K562 (cell line): ENCODE results near the gene NRDE2.

Source experiments
- JUN ChIP-seq, 2 experiments: sonication (generic) in 1 of 2; formaldehyde crosslinking in 1 of 2; IDR thresholded peaks; 2 replicates each; pipeline versions ENCODE4 v1.6.1 to v1.8.0; 2012 to 2022; ENCODE audit warnings: borderline replicate concordance in 2 of 2, mild to moderate bottlenecking in 2 of 2, improper control_type of control experiment in 1 of 2, low read depth in 1 of 2, low read length in 1 of 2, missing genetic modification reagents in 1 of 2
- JUND ChIP-seq, 2 experiments: IDR thresholded peaks; 2 replicates in 1 of 2; 3 replicates in 1 of 2; pipeline ENCODE4 v1.6.1; 2011; ENCODE audit warnings: borderline replicate concordance in 2 of 2, low read depth in 2 of 2, low read length in 2 of 2, improper control_type of control experiment in 1 of 2, missing biosample characterization in 1 of 2, missing genetic modification characterization in 1 of 2, missing genetic modification reagents in 1 of 2
- KAT8 ChIP-seq: fragments of 450-650 bp; IDR thresholded peaks from 2 replicates; pipeline ENCODE4 v1.6.1; 2016; ENCODE audit warnings: low read depth, mild to moderate bottlenecking
- LEF1 ChIP-seq: fragments of 450-650 bp; IDR thresholded peaks from 2 replicates; pipeline ENCODE4 v1.6.1; 2016; ENCODE audit warnings: mild to moderate bottlenecking
- POLR2AphosphoS5 ChIP-seq: IDR thresholded peaks from 2 replicates; pipeline ENCODE4 v1.6.1; 2011; ENCODE audit warnings: mild to moderate bottlenecking, low read depth, low read length, moderate library complexity; ENCODE audit not compliant: control insufficient read depth, insufficient read depth
- RAD21 ChIP-seq, 2 experiments: fragments of 250-450 bp in 1 of 2; fragments of 450-650 bp in 1 of 2; sonication (Bioruptor Pico) in 1 of 2; formaldehyde crosslinking in 1 of 2; IDR thresholded peaks in 1 of 2; conservative IDR thresholded peaks in 1 of 2; 2 replicates each; pipeline versions ENCODE4 v1.4.0 to v1.8.0; 2020 to 2022; ENCODE audit warnings: mild to moderate bottlenecking in 2 of 2, moderate library complexity in 1 of 2
- SP1 ChIP-seq: sonication (generic); formaldehyde crosslinking; IDR thresholded peaks from 2 replicates; pipeline ENCODE4 v1.8.1; 2022; ENCODE audit warnings: mild to moderate bottlenecking, missing genetic modification reagents
- ZC3H8 ChIP-seq: fragments of 450-650 bp; IDR thresholded peaks from 2 replicates; pipeline ENCODE4 v1.6.1; 2017
- ZNF699 ChIP-seq: fragments of 250-450 bp; sonication (Bioruptor Pico); IDR thresholded peaks from 2 replicates; pipeline ENCODE4 v1.8.0; 2021; ENCODE audit warnings: mild to moderate bottlenecking, moderate library complexity; ENCODE audit not compliant: insufficient replicate concordance
- ZNF707 ChIP-seq: fragments of 250-450 bp; sonication (Bioruptor Pico); conservative IDR thresholded peaks from 2 replicates; pipeline ENCODE4 v1.8.0; 2022; ENCODE audit warnings: inconsistent platforms, mild to moderate bottlenecking, moderate library complexity
- ZZZ3 ChIP-seq: fragments of 450-650 bp; IDR thresholded peaks from 2 replicates; pipeline ENCODE4 v1.6.1; 2016; ENCODE audit warnings: antibody characterized with exemption, mild to moderate bottlenecking, moderate library complexity
- TF ChIP-seq, protein P1 (sequence below): IDR thresholded peaks from 2 replicates; pipeline ENCODE4 v1.6.1; 2014; ENCODE audit warnings: antibody characterized with exemption
- TF ChIP-seq, protein P2 (sequence below), 3 experiments: IDR thresholded peaks in 2 of 3; conservative IDR thresholded peaks in 1 of 3; 2 replicates each; pipeline ENCODE4 v1.5.1; 2011 to 2012; ENCODE audit warnings: low read length in 3 of 3, mild to moderate bottlenecking in 3 of 3, control low read depth in 2 of 3, improper control_type of control experiment in 1 of 3, inconsistent platforms in 1 of 3, low read depth in 1 of 3, mixed read lengths in 1 of 3, moderate library complexity in 1 of 3; ENCODE audit not compliant: insufficient read depth in 2 of 3

- no peak for TF ChIP-seq ZZZ3
- TF ChIP-seq RAD21 (CRISPR knock-in tag; conservative IDR thresholded peaks at IDR 0.05 in 1 of 2, IDR thresholded peaks at IDR 0.05 in 1 of 2), result no peak
- no peak for TF ChIP-seq SP1 (CRISPR knock-in tag)
- TF ChIP-seq, protein P1, sequence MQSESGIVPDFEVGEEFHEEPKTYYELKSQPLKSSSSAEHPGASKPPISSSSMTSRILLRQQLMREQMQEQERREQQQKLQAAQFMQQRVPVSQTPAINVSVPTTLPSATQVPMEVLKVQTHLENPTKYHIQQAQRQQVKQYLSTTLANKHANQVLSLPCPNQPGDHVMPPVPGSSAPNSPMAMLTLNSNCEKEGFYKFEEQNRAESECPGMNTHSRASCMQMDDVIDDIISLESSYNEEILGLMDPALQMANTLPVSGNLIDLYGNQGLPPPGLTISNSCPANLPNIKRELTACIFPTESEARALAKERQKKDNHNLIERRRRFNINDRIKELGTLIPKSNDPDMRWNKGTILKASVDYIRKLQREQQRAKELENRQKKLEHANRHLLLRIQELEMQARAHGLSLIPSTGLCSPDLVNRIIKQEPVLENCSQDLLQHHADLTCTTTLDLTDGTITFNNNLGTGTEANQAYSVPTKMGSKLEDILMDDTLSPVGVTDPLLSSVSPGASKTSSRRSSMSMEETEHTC, result no peak
- TF ChIP-seq, protein P2, sequence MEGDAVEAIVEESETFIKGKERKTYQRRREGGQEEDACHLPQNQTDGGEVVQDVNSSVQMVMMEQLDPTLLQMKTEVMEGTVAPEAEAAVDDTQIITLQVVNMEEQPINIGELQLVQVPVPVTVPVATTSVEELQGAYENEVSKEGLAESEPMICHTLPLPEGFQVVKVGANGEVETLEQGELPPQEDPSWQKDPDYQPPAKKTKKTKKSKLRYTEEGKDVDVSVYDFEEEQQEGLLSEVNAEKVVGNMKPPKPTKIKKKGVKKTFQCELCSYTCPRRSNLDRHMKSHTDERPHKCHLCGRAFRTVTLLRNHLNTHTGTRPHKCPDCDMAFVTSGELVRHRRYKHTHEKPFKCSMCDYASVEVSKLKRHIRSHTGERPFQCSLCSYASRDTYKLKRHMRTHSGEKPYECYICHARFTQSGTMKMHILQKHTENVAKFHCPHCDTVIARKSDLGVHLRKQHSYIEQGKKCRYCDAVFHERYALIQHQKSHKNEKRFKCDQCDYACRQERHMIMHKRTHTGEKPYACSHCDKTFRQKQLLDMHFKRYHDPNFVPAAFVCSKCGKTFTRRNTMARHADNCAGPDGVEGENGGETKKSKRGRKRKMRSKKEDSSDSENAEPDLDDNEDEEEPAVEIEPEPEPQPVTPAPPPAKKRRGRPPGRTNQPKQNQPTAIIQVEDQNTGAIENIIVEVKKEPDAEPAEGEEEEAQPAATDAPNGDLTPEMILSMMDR (IDR thresholded peaks at IDR 0.05 in 2 of 3, conservative IDR thresholded peaks at IDR 0.05 in 1 of 3; ENCODE audit: insufficient read depth in 2 of 3, low read depth in 1 of 3, low read length in 3 of 3), result no peak
- no peak for TF ChIP-seq POLR2AphosphoS5
- TF ChIP-seq ZNF699 (CRISPR knock-in tag), result no peak
- TF ChIP-seq JUND (IDR thresholded peaks at IDR 0.05; ENCODE audit: borderline replicate concordance, low read depth, low read length), result no peak
- TF ChIP-seq JUND (tag; IDR thresholded peaks at IDR 0.05; ENCODE audit: borderline replicate concordance, low read depth, low read length), result no peak
- no peak for TF ChIP-seq LEF1
- no peak for TF ChIP-seq ZNF707
- TF ChIP-seq KAT8, result no peak
- no peak for TF ChIP-seq JUN (IDR thresholded peaks at IDR 0.05; ENCODE audit: borderline replicate concordance, low read depth, low read length)
- no peak for TF ChIP-seq JUN (CRISPR knock-in tag; IDR thresholded peaks at IDR 0.05; ENCODE audit: borderline replicate concordance)
- no peak for TF ChIP-seq ZC3H8
Observed at GRCh38 chr14:90341784-90342183, 10.0 kb upstream of the NRDE2 start.
